Activated naive CD8-positive, alpha-beta T cell (primary cell): Measurements from ENCODE around the gene RAB11FIP4.
A peak's percentile ranks its signal among the peaks of the same experiment; 100 is the strongest.

Experiments used
- H3K27ac Mint-ChIP-seq: one replicate; pipeline ENCODE4 v1.8.0; 2021; ENCODE audit warnings: mixed read lengths
- H3K27me3 Mint-ChIP-seq: one replicate; pipeline ENCODE4 v1.8.0; 2021; ENCODE audit warnings: mixed read lengths
- H3K36me3 Mint-ChIP-seq: one replicate; pipeline ENCODE4 v1.8.0; 2021; ENCODE audit warnings: mixed read lengths
- H3K4me1 Mint-ChIP-seq: one replicate; pipeline ENCODE4 v1.8.0; 2021; ENCODE audit warnings: low read depth, mixed read lengths
- H3K4me3 Mint-ChIP-seq: one replicate; pipeline ENCODE4 v1.8.0; 2021; ENCODE audit warnings: mild to moderate bottlenecking, mixed read lengths
- H3K9me3 Mint-ChIP-seq: one replicate; pipeline ENCODE4 v1.8.0; 2021; ENCODE audit warnings: low read depth, mixed read lengths

RAB11FIP4 gene

GRCh38 chr17:31559584-31560501 is 168.4 kb downstream of the RAB11FIP4 start:
- no peak overlapping the region for H3K27ac Mint-ChIP-seq
- H3K27me3 Mint-ChIP-seq = no peaks in the 10 kb centered on the region
- H3K4me3 Mint-ChIP-seq = peak overlapping the region; percentile 63
- no peaks in the 10 kb centered on the region for H3K9me3 Mint-ChIP-seq
- no peaks in the 10 kb centered on the region for H3K36me3 Mint-ChIP-seq
- H3K4me1 Mint-ChIP-seq = peaks cover 21% of the 10 kb centered on the region

- H3K27me3 Mint-ChIP-seq = no peaks in the 10 kb centered on the region
- H3K9me3 Mint-ChIP-seq = no peaks in the 10 kb centered on the region
- H3K4me1 Mint-ChIP-seq = peaks cover 21% of the 10 kb centered on the region
- H3K4me3 Mint-ChIP-seq = peak overlapping the region; percentile 63
- no peaks in the 10 kb centered on the region for H3K36me3 Mint-ChIP-seq
- H3K27ac Mint-ChIP-seq = peak overlapping the region; percentile 34
These were observed 169.3 kb downstream of the RAB11FIP4 start for GRCh38 chr17:31560616-31561235.

GRCh38 chr17:31561469-31562375 is 170.2 kb downstream of the RAB11FIP4 start:
- no peaks in the 10 kb centered on the region for H3K27me3 Mint-ChIP-seq
- H3K9me3 Mint-ChIP-seq = no peaks in the 10 kb centered on the region
- H3K4me1 Mint-ChIP-seq = peaks cover 21% of the 10 kb centered on the region
- H3K4me3 Mint-ChIP-seq = peak overlapping the region; percentile 24
- no peaks in the 10 kb centered on the region for H3K36me3 Mint-ChIP-seq
- H3K27ac Mint-ChIP-seq = no peak overlapping the region

- no peaks in the 10 kb centered on the region for H3K36me3 Mint-ChIP-seq
- H3K27me3 Mint-ChIP-seq = no peaks in the 10 kb centered on the region
- peaks cover 21% of the 10 kb centered on the region for H3K4me1 Mint-ChIP-seq
- no peak overlapping the region for H3K27ac Mint-ChIP-seq
- no peak overlapping the region for H3K4me3 Mint-ChIP-seq
- H3K9me3 Mint-ChIP-seq = no peaks in the 10 kb centered on the region
These were observed 170.9 kb downstream of the RAB11FIP4 start for GRCh38 chr17:31562376-31562840.

- no peak overlapping the region for H3K4me3 Mint-ChIP-seq
- peaks cover 18% of the 10 kb centered on the region for H3K4me1 Mint-ChIP-seq
- no peak overlapping the region for H3K27ac Mint-ChIP-seq
- no peaks in the 10 kb centered on the region for H3K36me3 Mint-ChIP-seq
- H3K9me3 Mint-ChIP-seq = no peaks in the 10 kb centered on the region
- H3K27me3 Mint-ChIP-seq = no peaks in the 10 kb centered on the region
These were observed 172.8 kb downstream of the RAB11FIP4 start for GRCh38 chr17:31564291-31564690.

- Mint-ChIP-seq H3K4me3 (no peak overlapping the region), H3K4me1 (peaks cover 18% of the 10 kb centered on the region), H3K27me3 (no peaks in the 10 kb centered on the region), H3K36me3 (no peaks in the 10 kb centered on the region), H3K27ac (no peak overlapping the region), H3K9me3 (no peaks in the 10 kb centered on the region)
These were observed 173.4 kb downstream of the RAB11FIP4 start for GRCh38 chr17:31564883-31565301.

- Mint-ChIP-seq H3K36me3 (no peaks in the 10 kb centered on the region), H3K27me3 (no peaks in the 10 kb centered on the region), H3K9me3 (no peaks in the 10 kb centered on the region), H3K4me1 (peaks cover 12% of the 10 kb centered on the region), H3K4me3 (no peak overlapping the region), H3K27ac (no peak overlapping the region)
These were observed 174.2 kb downstream of the RAB11FIP4 start for GRCh38 chr17:31565652-31566051.

- Mint-ChIP-seq H3K4me1 (peaks cover 5% of the 10 kb centered on the region), H3K27ac (no peak overlapping the region), H3K4me3 (no peak overlapping the region), H3K36me3 (no peaks in the 10 kb centered on the region), H3K9me3 (no peaks in the 10 kb centered on the region), H3K27me3 (no peaks in the 10 kb centered on the region)
These were observed 174.9 kb downstream of the RAB11FIP4 start for GRCh38 chr17:31566247-31566991.

GRCh38 chr17:31566992-31567373 is 175.5 kb downstream of the RAB11FIP4 start:
- no peak overlapping the region for H3K4me3 Mint-ChIP-seq
- H3K9me3 Mint-ChIP-seq = no peaks in the 10 kb centered on the region
- no peaks in the 10 kb centered on the region for H3K4me1 Mint-ChIP-seq
- H3K27me3 Mint-ChIP-seq = no peaks in the 10 kb centered on the region
- no peak overlapping the region for H3K27ac Mint-ChIP-seq
- no peaks in the 10 kb centered on the region for H3K36me3 Mint-ChIP-seq

- Mint-ChIP-seq H3K4me3 (no peak overlapping the region), H3K36me3 (no peaks in the 10 kb centered on the region), H3K9me3 (no peaks in the 10 kb centered on the region), H3K27ac (no peak overlapping the region), H3K27me3 (no peaks in the 10 kb centered on the region), H3K4me1 (no peaks in the 10 kb centered on the region)
These were observed 176.6 kb downstream of the RAB11FIP4 start for GRCh38 chr17:31568121-31568520.

- no peak overlapping the region for H3K4me3 Mint-ChIP-seq
- no peaks in the 10 kb centered on the region for H3K4me1 Mint-ChIP-seq
- H3K27ac Mint-ChIP-seq = no peak overlapping the region
- no peaks in the 10 kb centered on the region for H3K36me3 Mint-ChIP-seq
- H3K9me3 Mint-ChIP-seq = no peaks in the 10 kb centered on the region
- no peaks in the 10 kb centered on the region for H3K27me3 Mint-ChIP-seq
These were observed 177.1 kb downstream of the RAB11FIP4 start for GRCh38 chr17:31568539-31568938.

GRCh38 chr17:31570231-31570630 is 178.8 kb downstream of the RAB11FIP4 start:
- Mint-ChIP-seq H3K9me3 (no peaks in the 10 kb centered on the region), H3K4me1 (no peaks in the 10 kb centered on the region), H3K4me3 (no peak overlapping the region), H3K27me3 (no peaks in the 10 kb centered on the region), H3K27ac (no peak overlapping the region), H3K36me3 (no peaks in the 10 kb centered on the region)

GRCh38 chr17:31570951-31571892 is 179.7 kb downstream of the RAB11FIP4 start:
- no peak overlapping the region for H3K27ac Mint-ChIP-seq
- no peaks in the 10 kb centered on the region for H3K36me3 Mint-ChIP-seq
- H3K9me3 Mint-ChIP-seq = no peaks in the 10 kb centered on the region
- H3K4me3 Mint-ChIP-seq = no peak overlapping the region
- H3K27me3 Mint-ChIP-seq = no peaks in the 10 kb centered on the region
- H3K4me1 Mint-ChIP-seq = no peaks in the 10 kb centered on the region
